GM11168 (cell line): ENCODE data around the gene GPR146.

Experiments
- in situ Hi-C: fragments of 300-500 bp; cut with MboI; formaldehyde crosslinking; loops from one replicate; pipeline ENCODE4 v1.12.0; 2022; ENCODE audit warnings: low sequenced_read_pairs; ENCODE audit not compliant: unreplicated experiment

GPR146 gene

GRCh38 chr7:1055956-1056784, 11.8 kb downstream of the GPR146 start:
- in situ Hi-C loops: no loop called here

- in situ Hi-C loops: no loop called here
These were observed 12.6 kb downstream of the GPR146 start for GRCh38 chr7:1056785-1057410.

- in situ Hi-C loops: no loop called here
These were observed 13.3 kb downstream of the GPR146 start for GRCh38 chr7:1057416-1058291.

- in situ Hi-C loops: no loop called here
These were observed 14.0 kb downstream of the GPR146 start for GRCh38 chr7:1058311-1058710.

GRCh38 chr7:1058821-1059199, 14.5 kb downstream of the GPR146 start:
- in situ Hi-C loops: no loop called here

GRCh38 chr7:1059200-1060091, 15.1 kb downstream of the GPR146 start:
- in situ Hi-C loops: loop anchor here (10.0 kb wide), 1 partner anchor 65 kb away; no protein-coding TSS in a partner anchor

- in situ Hi-C loops: loop anchor here (10.0 kb wide), 1 partner anchor 66 kb away; no protein-coding TSS in a partner anchor
These were observed 16.1 kb downstream of the GPR146 start for GRCh38 chr7:1060315-1061072.

GRCh38 chr7:1061180-1061579, 16.8 kb downstream of the GPR146 start:
- in situ Hi-C loops: loop anchor here (10.0 kb wide), 1 partner anchor 66 kb away; no protein-coding TSS in a partner anchor

GRCh38 chr7:1062296-1063294, 18.2 kb downstream of the GPR146 start:
- in situ Hi-C loops: loop anchor here (10.0 kb wide), 1 partner anchor 68 kb away; no protein-coding TSS in a partner anchor

- in situ Hi-C loops: loop anchor here (10.0 kb wide), 1 partner anchor 69 kb away; no protein-coding TSS in a partner anchor
These were observed 19.0 kb downstream of the GPR146 start for GRCh38 chr7:1063361-1063760.

GRCh38 chr7:1064581-1064980, 20.2 kb downstream of the GPR146 start:
- in situ Hi-C loops: loop anchor here (10.0 kb wide), 1 partner anchor 70 kb away; no protein-coding TSS in a partner anchor

- in situ Hi-C loops: loop anchor here (10.0 kb wide), 1 partner anchor 70 kb away; no protein-coding TSS in a partner anchor
These were observed 20.9 kb downstream of the GPR146 start for GRCh38 chr7:1065263-1065584.

- in situ Hi-C loops: loop anchor here (10.0 kb wide), 1 partner anchor 71 kb away; no protein-coding TSS in a partner anchor
These were observed 21.4 kb downstream of the GPR146 start for GRCh38 chr7:1065585-1066241.

- in situ Hi-C loops: loop anchor here (10.0 kb wide), 1 partner anchor 71 kb away; no protein-coding TSS in a partner anchor
These were observed 21.9 kb downstream of the GPR146 start for GRCh38 chr7:1066242-1066588.

GRCh38 chr7:1068013-1068412, 23.7 kb downstream of the GPR146 start:
- in situ Hi-C loops: loop anchor here (10.0 kb wide), 1 partner anchor 73 kb away; no protein-coding TSS in a partner anchor

- in situ Hi-C loops: loop anchor here (10.0 kb wide), 1 partner anchor 74 kb away; no protein-coding TSS in a partner anchor
These were observed 24.3 kb downstream of the GPR146 start for GRCh38 chr7:1068619-1069018.

- in situ Hi-C loops: no loop called here
These were observed 26.2 kb downstream of the GPR146 start for GRCh38 chr7:1070544-1071011.
